Measurements from ENCODE around the gene LRRC23.
"Not testable (repeated sequence)": the region's sequence is repeated elsewhere in the genome, so short reads cannot be mapped to it uniquely, and the experiment has no call there.

LRRC23 gene

GRCh38 chr12:6873094-6874014 is 31.3 kb upstream of the LRRC23 start, which contains the start of gene SPSB2:
SPSB2 (minus strand) TSS chr12:6873303; CDS start chr12:6872901, 402 bp downstream.
- DNase-seq = peak; percentile 98

GRCh38 chr12:6874015-6874368 is 30.6 kb upstream of the LRRC23 start:
- not testable (repeated sequence) for DNase-seq

GRCh38 chr12:6879824-6880223 is 24.8 kb upstream of the LRRC23 start:
- DNase-seq = not testable (repeated sequence)

- no peak for DNase-seq
Observed at GRCh38 chr12:6883252-6883651, 21.4 kb upstream of the LRRC23 start.

GRCh38 chr12:6883683-6884082 is 20.9 kb upstream of the LRRC23 start:
- no peak for DNase-seq

GRCh38 chr12:6884539-6884938 is 20.1 kb upstream of the LRRC23 start:
- no peak for DNase-seq

- not testable (repeated sequence) for DNase-seq
Observed at GRCh38 chr12:6886206-6886999, 18.2 kb upstream of the LRRC23 start.

- no peak for DNase-seq
Observed at GRCh38 chr12:6887460-6887859, 17.2 kb upstream of the LRRC23 start.

- DNase-seq = no peak
Observed at GRCh38 chr12:6888360-6888759, 16.3 kb upstream of the LRRC23 start.

- not testable (repeated sequence) for DNase-seq
Observed at GRCh38 chr12:6888794-6889193, 15.8 kb upstream of the LRRC23 start.

GRCh38 chr12:6889775-6890573 is 14.6 kb upstream of the LRRC23 start:
- DNase-seq = not testable (repeated sequence)

GRCh38 chr12:6890789-6891645 is 13.6 kb upstream of the LRRC23 start:
- peak; percentile 99 for DNase-seq

GRCh38 chr12:6891646-6892001 is 13.0 kb upstream of the LRRC23 start:
- no peak for DNase-seq

- not testable (repeated sequence) for DNase-seq
Observed at GRCh38 chr12:6892683-6893082, 11.9 kb upstream of the LRRC23 start.

GRCh38 chr12:6894321-6894720 is 10.3 kb upstream of the LRRC23 start:
- DNase-seq = no peak

GRCh38 chr12:6896846-6897435 is 7.7 kb upstream of the LRRC23 start:
- no peak for DNase-seq

- no peak for DNase-seq
Observed at GRCh38 chr12:6899427-6899826, 5.2 kb upstream of the LRRC23 start.

GRCh38 chr12:6899837-6900519 is 4.6 kb upstream of the LRRC23 start:
- no peak for DNase-seq

- no peak for DNase-seq
Observed at GRCh38 chr12:6902448-6902847, 2.2 kb upstream of the LRRC23 start.

GRCh38 chr12:6903722-6904121 is 900 bp upstream of the LRRC23 start:
- no peak for DNase-seq

Data from activated CD4-positive, alpha-beta T cell treated with anti-CD3 and anti-CD28 coated beads, Interleukin-2, amount 50 U/mL, for 16 hours (primary cell).